Transverse colon (tissue), 4 donors: ENCODE measurements around the gene TAF1C. TPM values are rescaled to one million over a fixed set of nuclear protein-coding genes. Genes with fewer than 3 reads are reported as not detected.

ENCODE experiments used
- DNase-seq: peaks from one replicate; pipeline ENCODE4 v3.0.0-alpha.2; 2019
- H3K27ac ChIP-seq, 4 donors: fragments of 200-600 bp; sonication (generic); 2 replicates each; pipeline ENCODE4 v1.5.1; 2016 to 2018; ENCODE audit warnings: inconsistent platforms in 4 of 4
- H3K27me3 ChIP-seq: fragments of 200-600 bp; sonication (generic); 2 replicates; pipeline ENCODE4 v1.5.1; 2017; ENCODE audit warnings: inconsistent platforms
- H3K36me3 ChIP-seq, 4 donors: fragments of 200-600 bp; sonication (generic); 2 replicates each; pipeline ENCODE4 v1.5.1; 2017 to 2019; ENCODE audit warnings: inconsistent platforms in 4 of 4
- H3K4me1 ChIP-seq, 4 donors: fragments of 200-600 bp; sonication (generic); 2 replicates each; pipeline ENCODE4 v1.5.1; 2017 to 2020; ENCODE audit warnings: inconsistent platforms in 4 of 4
- H3K4me3 ChIP-seq, 4 donors: fragments of 200-600 bp; sonication (generic); 1 replicate in 1 of 4; 2 replicates in 3 of 4; pipeline versions ENCODE4 v1.5.1 to v1.6.1; 2017 to 2019; ENCODE audit warnings: inconsistent platforms in 4 of 4
- H3K9me3 ChIP-seq, 2 donors: fragments of 200-600 bp; sonication (generic); 2 replicates each; pipeline ENCODE4 v1.5.1; 2017 to 2019; ENCODE audit warnings: inconsistent platforms in 2 of 2
- EP300 ChIP-seq: sonication (generic); formaldehyde crosslinking; IDR thresholded peaks from one replicate; pipeline ENCODE4 v1.6.1; 2017; ENCODE audit warnings: antibody characterized with exemption, low read depth
- POLR2A ChIP-seq: fragments of 450-650 bp; IDR thresholded peaks from one replicate; pipeline ENCODE4 v1.6.1; 2016; ENCODE audit warnings: antibody characterized with exemption, mild to moderate bottlenecking, moderate library complexity
- POLR2AphosphoS5 ChIP-seq, 3 donors: sonication (generic); formaldehyde crosslinking; IDR thresholded peaks; one replicate each; pipeline ENCODE4 v1.6.1; 2016; ENCODE audit warnings: antibody characterized with exemption in 3 of 3
- WGBS, 2 donors: methylation state at CpG; one replicate each; pipeline ENCODE4 v1.1.5; 2018; ENCODE audit warnings: low coverage in 1 of 2; 5-methylcytosine and 5-hydroxymethylcytosine counted together
- in situ Hi-C, 4 donors: fragments of 200-750 bp; cut with MboI; loops; one replicate each; pipeline versions ENCODE4 v1.15.0 to v1.15.1; 2017; ENCODE audit warnings: low sequenced_read_pairs in 3 of 4, low pct_ligation_motif_present in 1 of 4, low pct_unique_long_range_greater_than_20kb in 1 of 4
- intact Hi-C: fragments of 100-400 bp; cut with DNase I; formaldehyde crosslinking; loops from one replicate; pipeline ENCODE4 v1.15.1; 2023; ENCODE audit warnings: low total_unique reads
- total RNA-seq, 4 donors: library from RNA; depleted of rRNA; stranded (reverse); fragments of >200 nt; gene quantifications; one replicate each; pipeline ENCODE4 v1.1.0, GENCODE V29; 2016
- TF ChIP-seq, protein P1 (sequence below), 5 experiments: fragments of 200-600 bp in 3 of 5; fragments of 450-650 bp in 2 of 5; sonication (generic) in 3 of 5; IDR thresholded peaks; 1 replicate in 2 of 5; 2 replicates in 3 of 5; pipeline ENCODE4 v1.5.1; 2016 to 2017; ENCODE audit warnings: antibody characterized with exemption in 5 of 5, inconsistent platforms in 3 of 5, mild to moderate bottlenecking in 2 of 5, moderate library complexity in 1 of 5

The TAF1C gene
- total RNA-seq, 4 donors from 2014 or later: 33.3 to 297 (median 54.1) TPM

DNA sequence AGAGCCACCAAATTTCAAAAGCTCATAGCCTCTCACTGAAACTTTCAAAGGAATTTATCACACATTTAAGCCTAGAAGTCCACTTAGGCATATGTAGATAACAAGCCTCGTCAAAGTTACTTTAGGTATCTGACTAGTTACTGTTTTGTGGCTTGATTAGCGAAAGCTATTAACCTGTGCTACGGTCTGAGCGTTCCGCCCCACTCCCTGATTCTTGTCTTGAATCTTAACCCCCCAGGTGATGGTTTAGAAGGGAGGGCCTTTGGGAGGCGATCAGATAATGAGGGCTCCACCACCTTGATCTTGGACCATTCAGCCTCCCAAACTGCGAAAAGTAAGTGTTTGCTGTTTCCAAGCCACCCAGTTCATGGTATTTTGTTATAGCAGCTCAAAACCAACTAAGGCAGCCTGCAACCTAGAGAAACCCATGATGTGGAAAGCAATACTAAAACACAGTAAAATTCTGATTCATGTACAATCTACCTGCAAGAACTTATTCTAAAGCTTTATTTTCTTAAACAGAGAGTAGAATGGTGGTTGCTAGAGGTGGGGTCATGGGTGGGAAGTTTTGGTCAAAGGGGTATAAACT lies 49.0 kb downstream of the TAF1C start:
- WGBS, 2 donors: 91 to 94% methylated on average over 5 to 7 of the region's 7 CpGs
- in situ Hi-C loops (no loop called here), intact Hi-C loops (no loop called here)
- Histone ChIP-seq H3K4me1 (no peaks in the 10 kb centered on the region), H3K9me3 (no peaks in the 10 kb centered on the region), H3K36me3 (no peaks in the 10 kb centered on the region), H3K4me3 (no peak overlapping the region), H3K27me3 (no peaks in the 10 kb centered on the region), H3K27ac (no peak overlapping the region)
- no peak for DNase-seq
- TF ChIP-seq, protein P1, sequence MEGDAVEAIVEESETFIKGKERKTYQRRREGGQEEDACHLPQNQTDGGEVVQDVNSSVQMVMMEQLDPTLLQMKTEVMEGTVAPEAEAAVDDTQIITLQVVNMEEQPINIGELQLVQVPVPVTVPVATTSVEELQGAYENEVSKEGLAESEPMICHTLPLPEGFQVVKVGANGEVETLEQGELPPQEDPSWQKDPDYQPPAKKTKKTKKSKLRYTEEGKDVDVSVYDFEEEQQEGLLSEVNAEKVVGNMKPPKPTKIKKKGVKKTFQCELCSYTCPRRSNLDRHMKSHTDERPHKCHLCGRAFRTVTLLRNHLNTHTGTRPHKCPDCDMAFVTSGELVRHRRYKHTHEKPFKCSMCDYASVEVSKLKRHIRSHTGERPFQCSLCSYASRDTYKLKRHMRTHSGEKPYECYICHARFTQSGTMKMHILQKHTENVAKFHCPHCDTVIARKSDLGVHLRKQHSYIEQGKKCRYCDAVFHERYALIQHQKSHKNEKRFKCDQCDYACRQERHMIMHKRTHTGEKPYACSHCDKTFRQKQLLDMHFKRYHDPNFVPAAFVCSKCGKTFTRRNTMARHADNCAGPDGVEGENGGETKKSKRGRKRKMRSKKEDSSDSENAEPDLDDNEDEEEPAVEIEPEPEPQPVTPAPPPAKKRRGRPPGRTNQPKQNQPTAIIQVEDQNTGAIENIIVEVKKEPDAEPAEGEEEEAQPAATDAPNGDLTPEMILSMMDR (IDR thresholded peaks at IDR 0.05): no peak
- no peak for TF ChIP-seq EP300
- TF ChIP-seq POLR2A: no peak
- no peak for TF ChIP-seq POLR2AphosphoS5 (IDR thresholded peaks at IDR 0.05)

GRCh38 chr16:84137287-84137686 lies 49.6 kb downstream of the TAF1C start:
- no peaks in the 10 kb centered on the region for H3K9me3 ChIP-seq
- no peaks in the 10 kb centered on the region for H3K4me1 ChIP-seq
- H3K36me3 ChIP-seq: no peaks in the 10 kb centered on the region
- no peak for TF ChIP-seq POLR2AphosphoS5 (IDR thresholded peaks at IDR 0.05)
- TF ChIP-seq EP300: no peak
- no peak for TF ChIP-seq POLR2A
- TF ChIP-seq, protein P1 (IDR thresholded peaks at IDR 0.05): no peak
- in situ Hi-C loops (no loop called here), intact Hi-C loops (no loop called here)
- H3K27ac ChIP-seq: no peak overlapping the region
- DNase-seq: no peak
- no peaks in the 10 kb centered on the region for H3K27me3 ChIP-seq
- WGBS, 2 donors: 96% methylated on average over 7 of the region's 8 CpGs; no CpG with 5 or more reads in 1 of the 2 donors
- no peak overlapping the region for H3K4me3 ChIP-seq

GRCh38 chr16:84136331-84137125 lies 50.3 kb downstream of the TAF1C start:
- TF ChIP-seq POLR2A (no peak), EP300 (no peak), POLR2AphosphoS5 (IDR thresholded peaks at IDR 0.05) (no peak)
- TF ChIP-seq, protein P1 (IDR thresholded peaks at IDR 0.05): no peak
- in situ Hi-C loops: no loop called here

GRCh38 chr16:84132527-84133285 lies 54.2 kb downstream of the TAF1C start:
- no peak for DNase-seq
- WGBS, 2 donors: 86 to 87% methylated on average over 6 to 7 of the region's 7 CpGs
- intact Hi-C loops (no loop called here), in situ Hi-C loops (no loop called here)
- no peaks in the 10 kb centered on the region for H3K9me3 ChIP-seq
- H3K4me1 ChIP-seq: no peaks in the 10 kb centered on the region
- no peak overlapping the region for H3K27ac ChIP-seq
- no peak overlapping the region for H3K4me3 ChIP-seq
- H3K27me3 ChIP-seq: no peaks in the 10 kb centered on the region
- TF ChIP-seq POLR2A: no peak
- TF ChIP-seq, protein P1 (IDR thresholded peaks at IDR 0.05): no peak
- TF ChIP-seq EP300: no peak
- no peak for TF ChIP-seq POLR2AphosphoS5 (IDR thresholded peaks at IDR 0.05)
- H3K36me3 ChIP-seq: peaks cover 0 to 13% (median 0%) of the 10 kb centered on the region in 4 donors

More at GRCh38 chr16:84136331-84137125, 50.3 kb downstream of the TAF1C start:
- no peaks in the 10 kb centered on the region for H3K36me3 ChIP-seq
- 80 to 88% methylated on average over 2 to 11 of the region's 11 CpGs for WGBS, 2 donors
- no peaks in the 10 kb centered on the region for H3K27me3 ChIP-seq
- H3K4me3 ChIP-seq: no peak overlapping the region
- intact Hi-C loops: no loop called here
- H3K27ac ChIP-seq: no peak overlapping the region
- no peaks in the 10 kb centered on the region for H3K9me3 ChIP-seq
- no peak for DNase-seq
- H3K4me1 ChIP-seq: no peaks in the 10 kb centered on the region
